ENCODE measurements around the gene LRMDA.

The LRMDA gene

DNA sequence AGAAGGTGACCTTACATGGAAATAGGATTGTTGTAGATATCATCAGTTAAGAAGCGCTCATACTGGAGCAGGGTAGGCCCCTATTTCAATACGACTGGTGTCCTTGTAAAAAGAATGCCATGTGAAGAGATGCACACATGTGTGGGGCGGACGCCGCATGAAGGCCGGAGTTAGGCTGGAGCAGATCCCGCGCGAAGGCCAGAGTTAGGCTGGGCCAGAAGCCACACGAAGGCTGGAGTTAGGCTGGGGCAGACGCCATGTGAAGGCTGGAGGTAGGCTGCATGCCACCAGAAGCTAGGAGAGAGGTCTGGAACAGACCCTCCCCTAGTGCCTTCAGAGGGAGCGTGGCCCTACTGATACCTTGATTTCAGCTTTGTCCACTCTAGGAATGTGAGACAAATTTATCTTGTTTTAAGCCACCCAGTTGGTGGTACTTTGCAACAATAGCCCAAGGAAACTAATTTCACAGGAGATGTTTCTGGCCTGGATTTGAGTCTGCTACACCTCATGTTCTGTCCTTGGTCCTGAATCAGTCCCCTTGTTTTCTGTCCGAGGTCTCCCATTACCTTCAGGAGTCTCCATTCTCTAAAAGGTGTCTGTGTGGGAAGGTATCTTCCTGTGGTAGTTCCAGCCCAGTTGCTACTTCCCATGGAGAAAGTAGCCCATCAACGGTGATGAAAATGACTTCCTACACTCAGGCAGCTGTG is 585.8 kb downstream of the LRMDA start:
- DNase-seq = no peak

GRCh38 chr10:76017733-76018433 is 586.5 kb downstream of the LRMDA start:
- DNase-seq = no peak

DNA sequence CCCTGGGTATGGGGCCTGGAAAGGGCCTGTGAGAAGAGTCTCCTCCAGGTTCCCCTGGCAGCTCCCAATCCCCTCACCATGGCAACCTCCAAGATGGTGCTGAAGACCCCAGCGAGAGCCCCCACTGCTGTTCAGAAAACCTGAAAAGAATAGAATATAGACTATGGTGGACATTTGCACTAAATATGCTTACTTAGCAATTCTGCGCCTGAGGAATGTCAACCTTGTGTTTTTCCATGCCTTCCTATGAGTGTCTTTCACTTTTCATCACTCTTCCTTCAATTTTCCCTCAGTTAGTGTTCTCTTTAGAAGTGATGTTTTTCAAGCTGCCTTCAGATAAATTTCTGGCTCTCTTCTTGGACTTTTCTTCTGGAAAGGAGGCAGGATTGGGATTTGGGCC is 589.2 kb downstream of the LRMDA start:
- no peak for DNase-seq

DNA sequence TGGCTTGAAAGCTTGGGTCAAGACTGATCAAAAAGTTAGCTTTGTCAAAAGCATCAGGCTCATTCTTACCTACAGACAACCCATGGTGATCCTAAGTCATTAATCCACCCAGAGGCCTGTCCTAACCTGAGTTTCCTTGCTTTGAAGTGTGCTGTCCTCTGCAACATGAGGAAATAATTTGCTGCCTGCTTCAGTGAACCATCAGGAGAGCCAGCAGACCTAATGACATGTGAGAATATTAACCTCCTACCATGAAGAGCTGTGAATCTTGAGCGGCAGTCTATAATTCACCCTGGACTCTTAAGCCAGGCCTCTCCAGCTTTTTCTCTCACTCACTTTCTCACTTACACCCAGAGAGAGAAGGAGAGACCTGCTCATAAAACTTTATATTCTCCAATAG is 590.0 kb downstream of the LRMDA start:
- no peak for DNase-seq

- no peak for DNase-seq
Observed at GRCh38 chr10:76022366-76022765, 590.9 kb downstream of the LRMDA start.

DNA sequence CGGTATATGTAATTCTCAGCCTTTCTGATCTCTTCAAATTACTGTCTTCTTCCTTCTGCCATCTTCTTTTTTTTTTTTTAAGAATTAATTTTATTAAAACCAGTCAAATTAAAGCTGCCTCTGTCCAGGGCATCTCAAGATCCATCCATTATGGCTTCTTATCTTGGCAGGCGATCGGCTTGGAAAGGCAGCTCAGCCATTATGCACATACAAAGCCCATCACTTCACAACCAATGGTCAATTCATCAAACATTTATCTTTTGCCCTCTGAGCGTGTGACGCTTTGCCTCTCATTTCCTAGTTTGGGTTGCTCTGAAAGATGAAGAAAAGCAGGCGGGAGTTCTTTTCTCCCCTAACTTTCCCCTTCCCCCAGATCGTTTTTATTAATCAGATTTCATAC is 591.6 kb downstream of the LRMDA start:
- no peak for DNase-seq

GRCh38 chr10:76024460-76025123 is 593.2 kb downstream of the LRMDA start:
- DNase-seq = no peak

GRCh38 chr10:76025124-76025477 is 593.7 kb downstream of the LRMDA start:
- no peak for DNase-seq

- no peak for DNase-seq
Observed at GRCh38 chr10:76026176-76026771, 594.9 kb downstream of the LRMDA start.

DNA sequence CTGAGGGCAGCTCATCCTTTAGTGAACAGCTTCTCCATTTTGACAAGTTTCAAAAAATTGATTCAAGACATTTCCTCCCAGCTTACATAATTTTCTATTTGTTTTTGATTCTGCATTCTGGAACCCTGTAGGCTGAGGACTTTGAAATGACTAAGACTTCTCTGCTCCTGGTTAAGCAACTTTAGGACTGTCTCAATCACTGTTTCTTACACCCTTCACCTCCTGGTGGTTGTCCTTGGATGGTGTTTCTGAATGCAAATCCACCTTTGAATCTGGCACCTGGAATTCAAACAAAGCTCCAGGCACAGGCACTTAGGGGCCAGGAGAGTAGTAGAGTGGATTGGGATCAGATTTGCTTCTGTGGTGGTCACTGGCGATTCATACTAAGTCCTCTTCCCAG is 595.5 kb downstream of the LRMDA start:
- DNase-seq = no peak

GRCh38 chr10:76029782-76030181 is 598.4 kb downstream of the LRMDA start:
- no peak for DNase-seq

GRCh38 chr10:76031099-76031498 is 599.7 kb downstream of the LRMDA start:
- DNase-seq = no peak

GRCh38 chr10:76031769-76032699 is 600.6 kb downstream of the LRMDA start:
- DNase-seq = no peak

- no peak for DNase-seq
Observed at GRCh38 chr10:76032700-76033039, 601.2 kb downstream of the LRMDA start.

DNA sequence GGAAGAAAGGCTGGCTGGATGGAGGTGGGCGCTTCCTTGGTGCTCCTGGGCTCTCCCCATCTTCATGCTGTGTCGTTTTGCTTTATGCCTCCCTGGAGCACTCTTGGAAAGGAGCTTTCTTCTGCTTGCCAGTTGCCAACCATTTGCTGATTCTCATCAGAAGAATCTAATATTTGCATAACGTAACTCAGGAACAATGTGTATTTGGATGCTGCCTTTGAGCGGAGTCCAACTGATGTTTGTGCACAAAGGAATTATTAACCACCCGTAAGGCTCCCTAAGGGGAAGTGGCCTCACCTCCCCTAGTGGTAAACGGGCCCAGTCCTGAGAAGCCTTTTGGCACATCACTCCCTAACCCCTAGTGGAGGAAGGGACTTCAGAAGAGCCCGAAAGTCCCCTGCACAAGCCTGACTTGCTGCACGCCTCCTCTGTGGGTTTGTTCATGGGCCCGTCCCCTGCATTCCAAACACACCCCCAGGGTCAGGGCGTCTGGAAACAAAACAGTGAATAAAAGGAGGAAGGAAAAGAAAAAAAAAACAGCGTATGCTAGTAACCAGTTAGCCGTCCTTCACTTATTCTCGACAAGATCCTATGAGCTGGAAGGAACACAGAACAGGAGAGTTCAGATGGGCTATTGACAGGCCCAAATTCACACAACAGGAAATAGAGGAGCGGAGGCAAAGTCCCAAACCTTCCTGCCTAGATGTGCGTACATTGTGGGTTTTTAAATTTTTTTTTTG is 602.2 kb downstream of the LRMDA start:
- DNase-seq = peak; percentile 65

DNA sequence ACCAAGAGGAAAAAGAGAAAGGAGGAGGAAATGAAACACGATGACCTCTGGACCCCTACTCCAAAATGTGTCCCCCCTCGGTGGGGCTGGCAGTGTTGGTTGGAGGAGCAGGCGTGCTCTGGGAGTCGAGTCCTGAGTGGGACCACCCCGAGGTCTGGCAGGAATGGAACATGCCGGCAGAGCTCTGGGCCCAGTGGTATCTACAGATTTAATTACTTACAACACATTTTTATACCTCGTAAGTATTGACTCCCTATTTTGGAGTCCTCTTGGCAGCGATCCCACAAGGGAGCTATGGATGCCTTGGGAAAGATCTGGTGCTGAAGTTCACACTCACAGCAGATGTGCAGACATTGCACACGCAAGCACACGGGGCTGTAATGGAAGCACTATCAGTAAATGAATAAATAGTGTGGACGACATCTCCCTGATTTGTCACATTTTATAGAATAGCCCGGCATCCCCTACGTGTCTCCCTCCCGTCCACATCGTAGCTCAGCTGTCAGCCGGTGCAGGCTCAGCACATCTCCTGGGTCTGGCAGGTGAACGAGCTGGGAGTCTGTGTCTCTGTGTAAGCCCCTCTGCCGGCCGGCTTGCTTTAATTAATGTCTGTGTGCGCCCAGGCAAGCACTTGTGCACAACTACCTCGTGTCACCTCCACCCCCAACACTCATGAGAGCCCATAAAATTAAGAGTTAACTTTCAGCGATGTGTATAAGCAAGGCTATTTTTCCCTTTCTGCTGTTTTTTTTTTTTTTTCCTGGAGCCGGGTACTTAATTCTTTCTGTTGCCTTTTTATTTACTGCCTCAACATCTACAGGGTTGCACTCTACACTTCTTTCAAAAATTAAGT is 603.2 kb downstream of the LRMDA start:
- no peak for DNase-seq

DNA sequence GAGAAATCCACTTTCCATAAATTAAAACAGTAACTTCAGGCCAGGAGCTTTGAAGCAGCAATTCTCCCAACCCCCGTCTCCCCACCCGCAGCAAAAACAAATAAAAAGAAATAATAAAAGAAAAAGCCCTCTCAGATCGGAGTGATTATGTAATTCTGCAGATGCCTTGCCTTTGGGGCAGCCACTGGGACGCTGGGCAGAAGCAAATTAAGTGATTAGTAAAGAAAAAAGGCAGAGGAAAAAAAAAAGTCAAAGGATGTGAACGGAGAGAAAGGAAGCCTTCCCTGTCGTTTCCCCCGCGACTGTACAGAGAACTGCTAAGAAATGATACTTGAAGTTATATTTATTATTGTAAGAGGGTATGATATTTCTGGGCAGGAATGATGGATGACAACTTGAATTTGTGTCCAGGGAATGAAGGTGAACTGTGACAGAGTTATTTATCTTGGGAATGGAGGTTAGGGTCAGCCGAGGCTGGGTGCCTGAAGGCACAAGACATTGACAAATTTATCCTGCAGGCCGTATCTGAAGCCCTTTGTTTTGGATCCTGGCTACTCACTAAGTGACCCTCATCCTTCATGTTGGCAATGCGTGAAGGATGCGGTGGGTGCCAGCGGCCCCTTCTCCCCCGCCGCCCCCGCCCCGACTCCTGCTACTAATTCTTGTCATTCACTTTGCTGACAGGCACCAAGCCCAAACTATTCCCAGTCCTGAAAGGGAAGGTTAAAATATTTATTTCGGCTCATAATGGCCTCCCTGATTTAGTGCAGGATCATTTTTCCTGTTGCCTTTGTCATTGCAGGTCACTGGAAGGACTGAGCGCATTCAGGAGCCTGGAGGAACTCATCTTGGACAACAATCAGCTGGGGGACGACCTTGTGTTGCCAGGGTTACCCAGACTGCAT is 604.0 kb downstream of the LRMDA start:
- DNase-seq = no peak

DNA sequence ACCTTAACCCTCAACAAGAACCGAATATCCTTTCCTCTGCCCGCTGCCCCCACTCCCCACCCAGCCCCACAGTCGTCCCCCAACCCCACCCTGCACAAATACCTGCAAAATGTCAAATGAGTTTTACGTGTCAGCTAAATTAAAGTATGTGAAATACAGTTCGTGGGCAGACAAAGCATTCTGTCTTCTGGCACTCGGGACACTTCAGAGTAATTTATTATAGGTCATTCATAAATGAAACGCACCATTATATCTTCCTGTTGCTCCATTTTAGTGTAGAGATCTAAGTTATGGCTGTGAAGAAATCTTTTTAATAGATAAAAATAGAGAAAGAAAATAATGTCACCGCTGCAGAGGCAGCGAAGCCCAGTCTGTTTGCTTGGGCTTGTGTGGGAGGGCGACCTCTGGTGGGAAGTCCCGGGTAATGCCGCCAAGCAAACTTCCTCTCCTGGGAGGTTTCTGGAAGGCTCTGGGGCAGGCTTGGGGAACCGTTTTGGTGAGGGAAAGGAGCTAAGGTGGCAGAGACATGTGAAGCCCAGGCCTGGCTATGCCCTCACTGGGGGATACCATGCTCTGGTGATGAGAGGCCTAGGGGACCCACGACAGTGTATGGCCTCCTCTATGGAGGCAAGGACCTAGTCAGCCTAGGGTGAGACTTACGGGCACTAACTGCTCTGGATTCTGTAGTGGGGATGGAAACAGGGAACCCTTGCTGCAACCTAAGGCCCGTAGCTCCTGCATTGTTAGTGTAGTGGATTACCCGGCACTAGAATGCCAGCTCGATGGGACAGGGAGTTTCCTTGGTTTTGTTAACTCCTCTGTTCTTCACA is 604.9 kb downstream of the LRMDA start:
- DNase-seq = peak; percentile 76

- DNase-seq = no peak
Observed at GRCh38 chr10:76036962-76037361, 605.5 kb downstream of the LRMDA start.

Data from hematopoietic multipotent progenitor cell treated with erythropoietin and hydrocortisone succinate and interleukin-3 and kit ligand, for 4 days (in vitro differentiated cells).